OCI-LY1 (cell line): Measurements from ENCODE around the gene TRIB2.

Experiments
- H2AFZ ChIP-seq: fragments of 200-600 bp; sonication (generic), shearing (Covaris generic); 2 replicates; pipeline ENCODE4 v1.6.0; 2014; ENCODE audit warnings: antibody characterized with exemption, mild to moderate bottlenecking, low read length
- H3F3A ChIP-seq: fragments of 200-600 bp; sonication (generic), shearing (Covaris generic); 2 replicates; pipeline ENCODE4 v1.6.0; 2014; ENCODE audit warnings: mild to moderate bottlenecking, antibody characterized with exemption, low read length, moderate library complexity; ENCODE audit not compliant: insufficient read depth
- H3K27ac ChIP-seq: fragments of 200-600 bp; sonication (generic); 2 replicates; pipeline ENCODE4 v1.5.1; 2014; ENCODE audit warnings: low read length, mixed run types, mild to moderate bottlenecking, low read depth; ENCODE audit not compliant: poor library complexity, severe bottlenecking
- H3K27me3 ChIP-seq: fragments of 200-600 bp; sonication (generic); 2 replicates; pipeline ENCODE4 v1.6.0; 2014; ENCODE audit warnings: antibody characterized with exemption, mild to moderate bottlenecking, low read length, moderate library complexity; ENCODE audit not compliant: insufficient read depth
- H3K36me3 ChIP-seq: fragments of 200-600 bp; sonication (generic); 2 replicates; pipeline ENCODE4 v1.6.1; 2014; ENCODE audit warnings: mild to moderate bottlenecking, antibody characterized with exemption, low read length, moderate library complexity, mixed read lengths; ENCODE audit not compliant: insufficient read depth
- H3K4me1 ChIP-seq: fragments of 200-600 bp; sonication (generic); 2 replicates; pipeline ENCODE4 v1.5.1; 2014; ENCODE audit warnings: mild to moderate bottlenecking, low read length, moderate library complexity; ENCODE audit not compliant: insufficient read depth, severe bottlenecking
- H3K4me2 ChIP-seq: fragments of 200-600 bp; sonication (generic), shearing (Covaris generic); 2 replicates; pipeline ENCODE4 v1.6.1; 2014; ENCODE audit warnings: low read length
- H3K4me3 ChIP-seq: fragments of 200-600 bp; sonication (generic); 2 replicates; pipeline ENCODE4 v1.5.1; 2014; ENCODE audit warnings: low read length, low read depth, mild to moderate bottlenecking, mixed read lengths; ENCODE audit not compliant: poor library complexity, severe bottlenecking
- H3K79me2 ChIP-seq: fragments of 200-600 bp; shearing (Covaris generic); 2 replicates; pipeline ENCODE4 v1.6.1; 2016; ENCODE audit warnings: mixed run types, low read length, mixed read lengths; ENCODE audit not compliant: insufficient read depth
- H3K9ac ChIP-seq: fragments of 200-600 bp; sonication (generic), shearing (Covaris generic); 2 replicates; pipeline ENCODE4 v1.6.1; 2014; ENCODE audit warnings: mild to moderate bottlenecking, low read length, mixed read lengths
- H3K9me2 ChIP-seq: fragments of 200-600 bp; sonication (generic), shearing (Covaris generic); 2 replicates; pipeline ENCODE4 v1.6.1; 2014; ENCODE audit warnings: low read depth, mild to moderate bottlenecking, low read length, mixed read lengths
- H3K9me3 ChIP-seq: fragments of 200-600 bp; shearing (Covaris generic); 2 replicates; pipeline ENCODE4 v1.6.1; 2014; ENCODE audit warnings: low read length, mixed read lengths
- H4K20me1 ChIP-seq: fragments of 200-600 bp; sonication (generic), shearing (Covaris generic); 2 replicates; pipeline ENCODE4 v1.6.0; 2016; ENCODE audit warnings: mild to moderate bottlenecking, low read length; ENCODE audit not compliant: insufficient read depth
- EZH2 ChIP-seq: fragments of 200-600 bp; sonication (generic), shearing (Covaris generic); IDR thresholded peaks from 2 replicates; pipeline ENCODE4 v1.8.0; 2017; ENCODE audit warnings: borderline replicate concordance, mixed run types, mild to moderate bottlenecking, antibody characterized with exemption, low read length, moderate library complexity, mixed read lengths
- TF ChIP-seq, protein P1 (sequence below): fragments of 200-600 bp; sonication (generic), shearing (Covaris generic); IDR thresholded peaks from 2 replicates; pipeline ENCODE4 v1.5.1; 2017; ENCODE audit warnings: mild to moderate bottlenecking, antibody characterized with exemption, low read length, moderate library complexity, mixed read lengths

Gene TRIB2

DNA sequence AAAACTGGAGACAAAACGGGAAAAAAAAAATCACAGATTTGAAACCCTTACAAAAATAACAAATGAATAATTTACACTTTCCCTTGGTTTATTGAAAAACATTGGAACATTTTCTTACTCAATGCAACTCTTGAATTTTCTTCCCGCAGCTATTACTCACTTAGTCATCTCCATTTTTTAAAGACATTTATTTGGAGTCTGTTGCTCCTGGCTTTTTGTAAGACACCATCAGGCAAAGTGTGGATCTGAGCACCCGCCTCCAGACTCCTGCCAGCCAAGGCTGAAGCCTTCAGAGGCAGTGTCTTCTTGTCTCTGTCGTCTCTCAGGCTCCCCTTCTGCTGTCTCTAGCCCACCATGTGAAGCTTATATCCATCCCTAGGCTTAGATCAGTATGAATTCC lies 46.2 kb downstream of the TRIB2 start:
- H3K36me3 ChIP-seq: no peaks in the 10 kb centered on the region

DNA sequence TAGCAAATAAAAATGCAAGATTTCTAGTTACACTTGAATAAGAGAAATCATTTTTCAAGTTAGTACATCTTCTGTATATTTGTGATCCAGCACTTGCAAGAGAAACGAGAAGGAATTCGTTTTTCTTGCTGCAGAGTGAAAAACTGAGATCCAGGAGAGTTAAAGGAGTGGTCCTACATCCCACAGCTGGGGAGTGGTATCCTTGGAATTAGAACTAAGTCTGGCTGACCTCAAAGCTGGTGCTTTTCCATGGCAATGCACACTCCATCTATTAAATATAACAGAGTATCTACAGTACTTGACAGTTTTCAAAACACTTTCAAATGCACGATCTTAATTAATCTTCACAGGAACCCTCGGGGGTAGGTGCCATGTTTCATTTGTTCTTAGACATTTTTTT lies 46.8 kb downstream of the TRIB2 start:
- no peak overlapping the region for H3K4me2 ChIP-seq
- H4K20me1 ChIP-seq: no peaks in the 10 kb centered on the region
- no peaks in the 10 kb centered on the region; the same call in 1 of the 2 replicates for H3K27me3 ChIP-seq
- no peaks in the 10 kb centered on the region for H3K36me3 ChIP-seq
- H3K4me1 ChIP-seq: no peaks in the 10 kb centered on the region
- H3K4me3 ChIP-seq: no peak overlapping the region
- no peaks in the 10 kb centered on the region for H3F3A ChIP-seq
- no peaks in the 10 kb centered on the region for H3K79me2 ChIP-seq
- H3K9me3 ChIP-seq: no peaks in the 10 kb centered on the region
- H3K27ac ChIP-seq: no peak overlapping the region
- H3K9ac ChIP-seq: no peak overlapping the region
- TF ChIP-seq, protein P1, sequence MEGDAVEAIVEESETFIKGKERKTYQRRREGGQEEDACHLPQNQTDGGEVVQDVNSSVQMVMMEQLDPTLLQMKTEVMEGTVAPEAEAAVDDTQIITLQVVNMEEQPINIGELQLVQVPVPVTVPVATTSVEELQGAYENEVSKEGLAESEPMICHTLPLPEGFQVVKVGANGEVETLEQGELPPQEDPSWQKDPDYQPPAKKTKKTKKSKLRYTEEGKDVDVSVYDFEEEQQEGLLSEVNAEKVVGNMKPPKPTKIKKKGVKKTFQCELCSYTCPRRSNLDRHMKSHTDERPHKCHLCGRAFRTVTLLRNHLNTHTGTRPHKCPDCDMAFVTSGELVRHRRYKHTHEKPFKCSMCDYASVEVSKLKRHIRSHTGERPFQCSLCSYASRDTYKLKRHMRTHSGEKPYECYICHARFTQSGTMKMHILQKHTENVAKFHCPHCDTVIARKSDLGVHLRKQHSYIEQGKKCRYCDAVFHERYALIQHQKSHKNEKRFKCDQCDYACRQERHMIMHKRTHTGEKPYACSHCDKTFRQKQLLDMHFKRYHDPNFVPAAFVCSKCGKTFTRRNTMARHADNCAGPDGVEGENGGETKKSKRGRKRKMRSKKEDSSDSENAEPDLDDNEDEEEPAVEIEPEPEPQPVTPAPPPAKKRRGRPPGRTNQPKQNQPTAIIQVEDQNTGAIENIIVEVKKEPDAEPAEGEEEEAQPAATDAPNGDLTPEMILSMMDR: no peak
- TF ChIP-seq EZH2: no peak
- H2AFZ ChIP-seq: no peak overlapping the region
- H3K9me2 ChIP-seq: no peaks in the 10 kb centered on the region

More for the DNA sequence above, 46.2 kb downstream of the TRIB2 start:
- no peaks in the 10 kb centered on the region for H3K79me2 ChIP-seq
- H3K9me3 ChIP-seq: no peaks in the 10 kb centered on the region
- H3K4me2 ChIP-seq: no peak overlapping the region
- H3K27ac ChIP-seq: no peak overlapping the region
- no peak overlapping the region for H2AFZ ChIP-seq
- H3K9ac ChIP-seq: no peak overlapping the region
- no peaks in the 10 kb centered on the region for H3F3A ChIP-seq
- H3K4me1 ChIP-seq: no peaks in the 10 kb centered on the region
- TF ChIP-seq, protein P1: no peak
- no peak for TF ChIP-seq EZH2
- no peak overlapping the region for H3K4me3 ChIP-seq
- H3K27me3 ChIP-seq: no peaks in the 10 kb centered on the region; the same call in 1 of the 2 replicates
- H3K9me2 ChIP-seq: no peaks in the 10 kb centered on the region
- H4K20me1 ChIP-seq: no peaks in the 10 kb centered on the region

DNA sequence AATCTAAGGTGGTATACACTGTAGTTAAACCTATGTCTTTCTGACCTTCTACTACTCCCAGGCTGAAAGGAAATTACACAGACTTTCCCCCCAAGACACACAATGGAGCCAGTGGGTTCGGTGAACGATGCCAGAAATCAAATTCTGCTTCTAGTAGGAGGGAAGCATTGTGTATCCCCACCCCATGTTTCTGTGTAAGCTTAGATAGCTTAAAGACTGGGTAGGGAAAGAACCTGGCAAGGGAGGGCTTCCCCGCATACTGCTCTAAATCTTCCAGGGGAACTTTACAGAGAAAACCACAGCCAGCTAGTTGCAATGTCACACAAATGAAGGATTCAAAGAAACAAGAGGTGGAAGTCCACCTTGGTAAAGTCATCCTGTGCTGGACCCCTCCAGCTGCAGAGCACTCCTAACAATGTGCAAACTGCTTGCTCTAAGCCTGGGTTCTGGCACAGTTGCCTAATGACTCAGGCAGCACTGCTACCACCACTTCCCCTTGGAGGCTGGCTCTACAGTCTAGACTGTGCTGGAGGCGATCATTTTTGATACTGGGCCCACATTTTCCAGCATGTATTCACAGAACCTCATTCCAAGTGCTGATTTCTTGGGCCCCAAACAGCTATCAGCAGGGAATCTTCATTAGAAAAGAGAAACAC lies 47.5 kb downstream of the TRIB2 start:
- Histone ChIP-seq H4K20me1 (no peaks in the 10 kb centered on the region), H3F3A (no peaks in the 10 kb centered on the region), H3K27ac (no peak overlapping the region), H3K4me3 (no peak overlapping the region), H3K79me2 (no peaks in the 10 kb centered on the region), H3K36me3 (no peaks in the 10 kb centered on the region), H2AFZ (no peak overlapping the region), H3K9ac (no peak overlapping the region), H3K9me3 (no peaks in the 10 kb centered on the region), H3K4me2 (no peak overlapping the region), H3K4me1 (no peaks in the 10 kb centered on the region), H3K9me2 (no peaks in the 10 kb centered on the region), H3K27me3 (no peaks in the 10 kb centered on the region; the same call in 1 of the 2 replicates)
- TF ChIP-seq, protein P1: no peak
- no peak for TF ChIP-seq EZH2
